C4-2B (cell line): ENCODE measurements around the gene PPP2R3B.

Experiments used
- ZFX ChIP-seq: fragments of 450-650 bp; IDR thresholded peaks from 2 replicates; pipeline ENCODE4 v1.6.1; 2017
- TF ChIP-seq, protein P1 (sequence below): fragments of 450-650 bp; conservative IDR thresholded peaks from 2 replicates; pipeline ENCODE4 v1.5.1; 2017; ENCODE audit warnings: mild to moderate bottlenecking

DNA sequence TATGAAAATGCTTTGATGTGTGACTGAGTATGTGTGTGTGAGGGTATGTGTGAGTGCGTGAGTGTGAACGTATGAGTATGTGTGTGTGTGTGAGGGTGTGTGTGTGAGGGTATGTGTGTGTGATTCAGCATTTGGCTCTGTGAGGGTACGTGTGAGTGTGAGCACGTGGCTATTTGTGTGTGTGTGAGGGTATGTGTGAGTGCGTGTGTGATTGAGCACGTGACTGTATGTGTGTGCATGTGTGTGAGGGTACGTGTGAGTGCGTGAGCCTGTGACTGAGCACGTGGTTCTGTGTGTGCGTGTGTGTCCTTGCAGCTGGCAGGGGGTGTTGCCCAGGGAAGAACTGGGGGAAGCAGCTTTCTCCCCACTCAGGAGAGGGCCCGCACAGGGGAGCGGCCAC, 16.1 kb upstream of the PPP2R3B start:
- TF ChIP-seq, protein P1, sequence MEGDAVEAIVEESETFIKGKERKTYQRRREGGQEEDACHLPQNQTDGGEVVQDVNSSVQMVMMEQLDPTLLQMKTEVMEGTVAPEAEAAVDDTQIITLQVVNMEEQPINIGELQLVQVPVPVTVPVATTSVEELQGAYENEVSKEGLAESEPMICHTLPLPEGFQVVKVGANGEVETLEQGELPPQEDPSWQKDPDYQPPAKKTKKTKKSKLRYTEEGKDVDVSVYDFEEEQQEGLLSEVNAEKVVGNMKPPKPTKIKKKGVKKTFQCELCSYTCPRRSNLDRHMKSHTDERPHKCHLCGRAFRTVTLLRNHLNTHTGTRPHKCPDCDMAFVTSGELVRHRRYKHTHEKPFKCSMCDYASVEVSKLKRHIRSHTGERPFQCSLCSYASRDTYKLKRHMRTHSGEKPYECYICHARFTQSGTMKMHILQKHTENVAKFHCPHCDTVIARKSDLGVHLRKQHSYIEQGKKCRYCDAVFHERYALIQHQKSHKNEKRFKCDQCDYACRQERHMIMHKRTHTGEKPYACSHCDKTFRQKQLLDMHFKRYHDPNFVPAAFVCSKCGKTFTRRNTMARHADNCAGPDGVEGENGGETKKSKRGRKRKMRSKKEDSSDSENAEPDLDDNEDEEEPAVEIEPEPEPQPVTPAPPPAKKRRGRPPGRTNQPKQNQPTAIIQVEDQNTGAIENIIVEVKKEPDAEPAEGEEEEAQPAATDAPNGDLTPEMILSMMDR: no peak
- TF ChIP-seq ZFX: no peak
